Progenitor cell of endocrine pancreas (in vitro differentiated cells): ENCODE results near the gene FHL1. TPM values are rescaled to one million over a fixed set of nuclear protein-coding genes. Genes with fewer than 3 reads are reported as not detected.
"Not testable (repeated sequence)": the region's sequence is repeated elsewhere in the genome, so short reads cannot be mapped to it uniquely, and the experiment has no call there.

ENCODE experiments used
- DNase-seq: peaks from one replicate; pipeline ENCODE4 v3.0.0; 2021; ENCODE audit warnings: low spot score; ENCODE audit not compliant: unreplicated experiment
- H3K27ac Mint-ChIP-seq: 2 replicates; pipeline ENCODE4 v1.8.0; 2021; ENCODE audit warnings: mild to moderate bottlenecking, moderate library complexity, mixed read lengths
- H3K27me3 Mint-ChIP-seq: 2 replicates; pipeline ENCODE4 v1.8.0; 2021; ENCODE audit warnings: mixed read lengths
- H3K36me3 Mint-ChIP-seq: 2 replicates; pipeline ENCODE4 v1.8.0; 2022; ENCODE audit warnings: mixed read lengths; ENCODE audit not compliant: insufficient read depth
- H3K4me1 Mint-ChIP-seq: 2 replicates; pipeline ENCODE4 v1.8.0; 2021; ENCODE audit warnings: low read depth, mixed read lengths
- H3K4me3 Mint-ChIP-seq: 2 replicates; pipeline ENCODE4 v1.8.0; 2021; ENCODE audit warnings: low read depth, mild to moderate bottlenecking, moderate library complexity, mixed read lengths
- H3K9me3 Mint-ChIP-seq: 2 replicates; pipeline ENCODE4 v1.8.0; 2021; ENCODE audit warnings: low read depth, mixed read lengths
- total RNA-seq: library from RNA; stranded (reverse); gene quantifications from 2 replicates; pipeline ENCODE4 v1.2.1, GENCODE V29; 2021
- TF ChIP-seq, protein P1 (sequence below): fragments of 200-600 bp; sonication (generic); IDR thresholded peaks from one replicate; pipeline ENCODE4 v1.5.0; 2021; ENCODE audit warnings: antibody characterized with exemption, mild to moderate bottlenecking; ENCODE audit not compliant: unreplicated experiment

The FHL1 gene
- total RNA-seq, 1 donor from 2014 or later = 3.0 TPM

DNA sequence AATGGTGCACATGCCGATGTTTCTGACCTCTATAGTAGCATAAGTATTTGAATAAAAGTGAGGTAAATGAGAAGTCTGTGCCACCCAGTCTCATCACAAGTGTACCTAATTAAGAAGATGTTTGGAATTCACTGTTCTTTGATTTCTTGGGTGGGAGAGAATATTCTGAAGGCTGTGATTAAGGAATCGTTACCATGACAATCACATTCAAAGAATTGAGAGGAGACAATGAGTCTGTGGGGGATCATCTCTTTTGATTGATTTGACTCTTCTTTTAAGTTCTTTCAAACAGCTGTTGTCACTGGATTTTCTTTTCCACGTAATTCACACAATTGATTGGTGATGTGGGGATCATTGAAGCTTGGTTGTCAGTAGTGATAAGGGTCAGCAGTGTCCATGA, 18.1 kb downstream of the FHL1 start:
- Mint-ChIP-seq H3K4me1 (peaks cover 5% of the 10 kb centered on the region), H3K9me3 (peaks cover 6% of the 10 kb centered on the region), H3K36me3 (peaks cover 2% of the 10 kb centered on the region), H3K4me3 (no peak overlapping the region), H3K27me3 (peaks cover 4% of the 10 kb centered on the region), H3K27ac (no peak overlapping the region)
- DNase-seq = no peak
- TF ChIP-seq, protein P1, sequence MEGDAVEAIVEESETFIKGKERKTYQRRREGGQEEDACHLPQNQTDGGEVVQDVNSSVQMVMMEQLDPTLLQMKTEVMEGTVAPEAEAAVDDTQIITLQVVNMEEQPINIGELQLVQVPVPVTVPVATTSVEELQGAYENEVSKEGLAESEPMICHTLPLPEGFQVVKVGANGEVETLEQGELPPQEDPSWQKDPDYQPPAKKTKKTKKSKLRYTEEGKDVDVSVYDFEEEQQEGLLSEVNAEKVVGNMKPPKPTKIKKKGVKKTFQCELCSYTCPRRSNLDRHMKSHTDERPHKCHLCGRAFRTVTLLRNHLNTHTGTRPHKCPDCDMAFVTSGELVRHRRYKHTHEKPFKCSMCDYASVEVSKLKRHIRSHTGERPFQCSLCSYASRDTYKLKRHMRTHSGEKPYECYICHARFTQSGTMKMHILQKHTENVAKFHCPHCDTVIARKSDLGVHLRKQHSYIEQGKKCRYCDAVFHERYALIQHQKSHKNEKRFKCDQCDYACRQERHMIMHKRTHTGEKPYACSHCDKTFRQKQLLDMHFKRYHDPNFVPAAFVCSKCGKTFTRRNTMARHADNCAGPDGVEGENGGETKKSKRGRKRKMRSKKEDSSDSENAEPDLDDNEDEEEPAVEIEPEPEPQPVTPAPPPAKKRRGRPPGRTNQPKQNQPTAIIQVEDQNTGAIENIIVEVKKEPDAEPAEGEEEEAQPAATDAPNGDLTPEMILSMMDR = no peak

DNA sequence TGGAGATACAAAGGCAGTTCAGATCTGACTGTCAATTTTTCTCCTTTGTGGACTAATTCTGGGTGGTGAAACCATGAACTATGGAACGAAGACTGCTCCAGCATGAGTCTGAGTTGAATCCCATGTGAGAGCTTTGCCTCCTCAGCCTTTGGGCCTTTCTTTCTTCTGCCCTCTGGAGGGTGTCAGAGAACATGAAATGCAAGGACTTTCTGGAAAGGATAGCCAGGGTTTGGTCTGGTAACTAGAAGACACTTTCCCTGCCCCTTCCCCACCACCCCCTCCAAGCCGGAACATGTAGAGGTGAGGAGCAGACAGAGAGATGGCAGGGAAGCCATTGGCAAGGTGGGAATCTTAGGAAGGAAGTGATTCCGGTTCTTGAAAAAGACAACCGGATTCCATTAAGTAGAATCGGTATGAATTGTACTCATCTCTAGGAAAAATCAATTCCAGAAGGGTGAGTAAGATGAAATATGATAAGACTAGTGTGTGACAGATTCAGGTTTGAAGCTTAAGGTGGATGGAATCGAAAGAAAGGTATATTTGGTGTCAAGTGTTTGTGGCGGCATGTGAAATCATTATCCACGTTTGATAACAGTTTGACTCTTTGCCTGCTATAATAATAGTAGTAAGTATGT, 19.0 kb downstream of the FHL1 start:
- H3K9me3 Mint-ChIP-seq = peaks cover 6% of the 10 kb centered on the region
- no peak overlapping the region for H3K4me3 Mint-ChIP-seq
- peaks cover 2% of the 10 kb centered on the region for H3K36me3 Mint-ChIP-seq
- peaks cover 4% of the 10 kb centered on the region for H3K27me3 Mint-ChIP-seq
- no peak overlapping the region for H3K27ac Mint-ChIP-seq
- DNase-seq = no peak
- TF ChIP-seq, protein P1 = no peak
- H3K4me1 Mint-ChIP-seq = peaks cover 5% of the 10 kb centered on the region

DNA sequence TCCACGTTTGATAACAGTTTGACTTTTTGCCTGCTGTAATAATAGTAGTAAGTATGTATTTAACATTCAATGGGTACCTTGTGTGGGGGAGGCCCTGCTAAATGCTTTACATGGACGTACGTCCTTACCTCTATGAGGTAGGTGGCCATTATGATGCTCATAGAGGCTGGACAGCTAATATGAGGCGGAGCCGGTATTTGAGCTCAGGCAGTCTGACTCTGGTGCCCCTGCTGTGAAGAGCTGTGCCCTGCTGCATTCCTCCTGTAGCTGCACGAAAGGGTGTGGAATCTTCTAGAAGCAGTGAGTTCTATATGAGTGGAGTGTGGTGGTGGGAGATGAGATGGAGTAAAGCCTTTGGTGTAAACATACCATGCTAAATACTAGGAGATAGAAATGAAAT, 20.7 kb downstream of the FHL1 start:
- H3K27ac Mint-ChIP-seq, H3K36me3 Mint-ChIP-seq, H3K27me3 Mint-ChIP-seq, H3K4me1 Mint-ChIP-seq, H3K4me3 Mint-ChIP-seq, DNase-seq, H3K9me3 Mint-ChIP-seq: not testable (repeated sequence)

DNA sequence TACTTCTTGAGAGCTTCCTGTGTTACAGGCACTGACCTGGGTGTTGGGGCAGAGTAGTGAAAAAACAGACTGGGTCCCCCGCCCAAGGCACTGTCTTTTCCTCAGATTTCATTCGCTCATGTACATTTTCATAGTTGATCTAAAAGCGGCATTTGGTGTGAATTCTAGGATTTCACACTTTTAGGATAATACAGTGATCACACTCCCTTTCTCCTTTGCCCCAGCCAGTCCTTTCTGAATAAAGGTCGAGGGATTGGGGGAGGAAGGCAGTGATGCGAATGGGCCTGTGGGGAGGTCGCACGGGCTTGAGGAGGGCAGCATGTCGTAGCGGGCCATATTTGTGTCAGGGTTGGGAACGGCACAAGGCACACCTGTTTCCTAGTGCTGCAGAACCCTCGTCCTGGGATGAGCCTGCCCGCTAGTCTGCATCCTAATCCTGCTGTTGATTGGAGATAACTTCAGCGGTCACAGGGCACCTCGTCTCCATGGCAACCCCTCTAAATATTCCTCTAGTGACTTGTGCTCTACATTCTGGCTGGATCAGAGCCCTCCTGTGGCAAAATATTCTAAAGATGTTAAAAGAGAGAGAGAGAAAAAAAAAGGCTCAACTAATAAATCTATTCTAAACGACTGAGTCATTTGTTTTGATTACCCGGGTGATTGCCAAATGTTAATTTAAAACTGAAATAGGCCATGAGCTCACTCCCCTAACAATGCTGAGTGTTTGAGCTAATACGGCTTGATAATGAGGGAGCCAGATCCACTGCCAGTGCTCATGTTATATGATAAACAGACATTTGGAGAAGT, 21.8 kb downstream of the FHL1 start:
- Mint-ChIP-seq H3K4me1 (peaks cover 2% of the 10 kb centered on the region), H3K27me3 (no peaks in the 10 kb centered on the region), H3K27ac (no peak overlapping the region), H3K4me3 (no peak overlapping the region), H3K36me3 (no peaks in the 10 kb centered on the region), H3K9me3 (no peaks in the 10 kb centered on the region)
- no peak for DNase-seq
- TF ChIP-seq, protein P1 = no peak

DNA sequence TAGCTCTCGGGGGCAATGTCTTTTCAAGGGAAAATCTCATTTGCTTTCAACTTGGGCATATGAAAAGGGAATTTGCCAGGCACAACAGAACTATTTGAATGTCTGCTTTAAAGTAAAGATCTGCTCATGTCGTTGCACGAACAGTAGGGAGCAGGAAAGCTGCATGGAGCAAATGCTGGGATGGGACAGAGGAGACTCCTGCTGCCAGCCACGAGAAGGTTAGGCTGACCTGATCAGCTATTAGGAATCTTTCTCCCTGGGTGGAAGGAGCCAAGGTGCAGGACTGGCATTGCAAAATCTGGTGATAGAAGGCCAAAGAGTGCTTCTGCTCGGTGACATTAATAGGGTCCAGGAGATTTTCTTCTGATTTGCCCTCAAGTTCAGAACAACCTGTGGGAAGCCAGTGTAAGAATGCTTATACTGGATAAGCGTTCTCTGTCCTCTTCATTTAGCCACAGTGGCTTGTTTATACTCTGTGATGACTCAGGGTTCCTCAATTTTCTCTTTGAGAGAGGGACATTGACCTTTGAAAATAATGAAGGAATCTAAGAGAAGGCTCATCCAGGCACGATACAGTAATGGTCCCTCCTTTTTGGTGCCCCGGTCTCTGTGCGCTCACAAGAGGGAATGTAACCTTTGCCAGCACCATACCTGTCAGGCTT, 22.9 kb downstream of the FHL1 start:
- no peak overlapping the region for H3K4me3 Mint-ChIP-seq
- H3K9me3 Mint-ChIP-seq = no peaks in the 10 kb centered on the region
- no peaks in the 10 kb centered on the region for H3K36me3 Mint-ChIP-seq
- no peaks in the 10 kb centered on the region for H3K27me3 Mint-ChIP-seq
- TF ChIP-seq, protein P1 = no peak
- no peak overlapping the region for H3K27ac Mint-ChIP-seq
- no peak for DNase-seq
- peaks cover 2% of the 10 kb centered on the region for H3K4me1 Mint-ChIP-seq
